GM19238 (cell line): ENCODE results near the gene TNRC6C.
"Not testable (repeated sequence)": the region's sequence is repeated elsewhere in the genome, so short reads cannot be mapped to it uniquely, and the experiment has no call there.

Experiments
- DNase-seq: peaks from one replicate; pipeline ENCODE4 v3.0.0; 2011; ENCODE audit warnings: low spot score; ENCODE audit not compliant: insufficient read length

Gene TNRC6C

DNA sequence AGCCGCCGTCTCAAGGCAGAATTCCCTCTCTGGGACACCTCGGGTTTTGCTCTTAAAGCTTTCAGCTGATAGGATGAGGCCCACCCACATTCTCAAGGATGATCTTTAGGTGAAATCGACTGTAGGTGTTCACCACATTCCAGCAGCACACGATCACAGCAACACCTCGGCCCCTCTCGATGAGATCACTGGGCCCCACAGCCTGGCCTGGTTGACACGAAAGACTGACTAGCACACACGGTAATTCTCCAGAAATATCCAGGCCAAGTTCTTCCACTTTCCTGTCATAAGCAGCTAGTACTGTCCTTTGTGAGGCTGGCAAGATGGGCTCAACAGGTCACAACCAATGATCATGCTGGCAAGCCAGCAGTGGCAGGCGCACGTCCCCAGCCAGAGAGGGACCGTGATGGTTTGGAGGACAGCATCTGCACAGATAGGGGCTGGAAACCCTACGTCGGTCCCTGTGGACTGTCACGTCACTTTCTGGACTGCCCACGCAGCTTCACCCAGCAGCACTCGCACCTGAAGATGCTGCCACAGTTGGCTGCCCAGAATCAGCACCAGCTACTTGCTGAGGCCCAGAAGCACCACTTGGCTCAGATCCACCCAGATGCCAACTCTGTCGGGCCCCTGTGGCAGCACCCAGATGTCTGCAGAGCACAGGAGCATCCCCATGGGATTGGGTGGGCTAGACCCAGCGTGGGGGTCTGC lies 152.7 kb downstream of the TNRC6C start:
- DNase-seq = no peak

DNA sequence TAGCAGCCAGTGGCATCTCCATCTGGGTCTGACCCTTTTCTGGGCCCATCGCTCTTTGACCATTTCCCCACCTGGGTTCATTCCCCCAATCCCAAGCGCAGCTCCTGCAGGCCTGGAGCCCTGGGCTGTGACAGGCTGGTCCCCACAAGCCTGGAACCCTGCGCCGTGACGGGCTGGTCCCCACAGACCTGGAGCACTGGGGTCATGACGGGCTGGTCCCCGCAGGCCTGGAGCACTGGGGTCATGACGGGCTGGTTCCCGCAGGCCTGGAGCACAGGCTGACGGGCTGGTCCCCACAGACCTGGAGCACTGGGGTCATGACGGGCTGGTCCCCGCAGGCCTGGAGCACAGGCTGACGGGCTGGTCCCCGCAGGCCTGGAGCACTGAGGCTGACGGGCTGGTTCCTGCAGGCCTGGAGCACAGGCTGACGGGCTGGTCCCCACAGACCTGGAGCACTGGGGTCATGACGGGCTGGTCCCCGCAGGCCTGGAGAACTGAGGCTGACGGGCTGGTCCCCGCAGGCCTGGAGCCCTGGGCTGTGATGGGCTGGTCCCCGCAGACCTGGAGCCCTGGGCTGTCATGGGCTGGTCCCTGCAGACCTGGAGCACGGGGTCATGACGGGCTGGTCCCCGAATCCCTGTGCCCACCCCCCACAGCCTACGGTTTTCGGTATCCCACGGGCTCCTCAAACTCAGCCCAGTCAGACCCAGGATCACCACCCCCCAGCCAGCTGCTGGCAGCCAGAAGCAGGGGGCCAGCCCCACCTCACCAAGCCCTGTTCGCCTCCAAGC lies 153.4 kb downstream of the TNRC6C start:
- no peak for DNase-seq

- peak; percentile 92 for DNase-seq
Observed at GRCh38 chr17:78112518-78113471, 154.3 kb downstream of the TNRC6C start.

GRCh38 chr17:78113804-78114785 lies 155.6 kb downstream of the TNRC6C start:
- no peak for DNase-seq

DNA sequence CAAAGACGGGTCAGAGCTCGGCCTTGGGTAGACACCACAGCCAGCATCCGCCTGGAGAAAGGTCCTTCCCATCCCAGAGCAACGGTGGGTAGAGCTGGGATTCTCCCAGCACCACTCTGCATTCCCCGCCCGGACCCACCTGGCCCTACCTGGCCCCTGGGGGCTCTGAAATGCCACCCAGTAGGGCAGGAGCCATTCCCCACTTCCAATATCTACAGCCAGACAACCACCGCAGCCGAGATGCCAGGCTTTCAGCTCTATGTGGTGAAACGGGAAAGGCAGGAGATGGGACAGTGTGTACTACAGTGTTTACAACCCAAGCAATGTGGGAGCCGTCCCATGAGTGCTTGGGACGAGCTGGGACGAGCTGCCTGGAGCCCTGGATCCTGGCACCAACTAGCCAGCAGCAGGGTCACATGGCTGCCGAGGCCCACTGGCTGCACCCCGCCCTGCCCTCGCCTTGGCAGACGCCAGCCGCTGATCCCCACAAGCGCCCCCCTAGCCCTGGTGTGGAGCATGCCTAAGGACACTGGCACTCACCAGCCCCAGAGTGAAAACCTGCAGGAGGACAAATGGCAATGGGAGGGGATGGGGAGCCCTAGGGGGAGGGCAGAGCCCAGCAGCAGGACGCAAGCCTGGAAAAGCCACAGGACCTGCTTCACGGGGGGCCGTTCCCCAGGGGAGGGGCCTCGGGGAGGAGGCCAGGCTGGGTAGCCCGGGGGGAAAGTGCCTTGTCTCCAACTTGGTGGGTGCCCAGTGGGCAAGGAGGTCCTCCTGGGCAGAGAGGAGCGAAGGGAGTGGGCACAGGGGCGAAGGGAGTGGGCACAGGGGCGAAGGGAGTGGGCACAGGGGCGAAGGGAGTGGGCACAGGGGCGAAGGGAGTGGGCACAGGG lies 156.6 kb downstream of the TNRC6C start:
- no peak for DNase-seq

DNA sequence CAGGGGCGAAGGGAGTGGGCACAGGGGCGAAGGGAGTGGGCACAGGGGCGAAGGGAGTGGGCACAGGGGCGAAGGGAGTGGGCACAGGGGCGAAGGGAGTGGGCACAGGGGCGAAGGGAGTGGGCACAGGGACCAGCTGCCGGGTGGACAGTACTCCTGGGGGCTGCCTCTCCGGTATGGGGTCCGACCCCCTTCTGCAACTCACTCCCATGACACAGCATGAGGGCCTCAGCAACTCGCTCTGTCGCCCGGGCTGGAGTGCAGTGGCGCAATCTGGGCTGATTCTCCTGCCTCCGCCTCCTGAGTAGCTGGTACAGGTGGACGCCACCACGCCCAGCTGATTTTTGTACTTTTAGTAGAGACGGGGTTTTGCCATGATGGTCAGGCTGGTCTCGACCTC lies 157.3 kb downstream of the TNRC6C start:
- not testable (repeated sequence) for DNase-seq

DNA sequence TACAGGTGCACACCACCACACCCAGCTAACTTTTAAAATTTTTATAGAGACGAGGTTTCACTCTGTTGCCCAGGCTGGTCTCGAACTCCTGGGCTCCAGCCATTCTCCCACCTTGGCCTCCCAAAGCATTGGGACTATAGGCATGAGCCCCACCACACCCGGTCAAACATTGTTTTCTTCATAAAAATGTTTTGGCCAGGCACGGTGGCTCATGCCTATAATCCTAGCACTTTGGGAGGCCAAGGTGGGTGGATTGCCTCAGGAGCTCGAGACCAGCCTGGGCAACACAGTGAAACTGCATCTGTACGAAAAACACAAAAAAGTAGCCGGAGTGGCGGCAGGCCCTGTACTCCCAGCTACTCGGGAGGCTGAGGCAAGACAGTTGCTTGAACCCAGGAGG lies 157.9 kb downstream of the TNRC6C start:
- DNase-seq = no peak

DNA sequence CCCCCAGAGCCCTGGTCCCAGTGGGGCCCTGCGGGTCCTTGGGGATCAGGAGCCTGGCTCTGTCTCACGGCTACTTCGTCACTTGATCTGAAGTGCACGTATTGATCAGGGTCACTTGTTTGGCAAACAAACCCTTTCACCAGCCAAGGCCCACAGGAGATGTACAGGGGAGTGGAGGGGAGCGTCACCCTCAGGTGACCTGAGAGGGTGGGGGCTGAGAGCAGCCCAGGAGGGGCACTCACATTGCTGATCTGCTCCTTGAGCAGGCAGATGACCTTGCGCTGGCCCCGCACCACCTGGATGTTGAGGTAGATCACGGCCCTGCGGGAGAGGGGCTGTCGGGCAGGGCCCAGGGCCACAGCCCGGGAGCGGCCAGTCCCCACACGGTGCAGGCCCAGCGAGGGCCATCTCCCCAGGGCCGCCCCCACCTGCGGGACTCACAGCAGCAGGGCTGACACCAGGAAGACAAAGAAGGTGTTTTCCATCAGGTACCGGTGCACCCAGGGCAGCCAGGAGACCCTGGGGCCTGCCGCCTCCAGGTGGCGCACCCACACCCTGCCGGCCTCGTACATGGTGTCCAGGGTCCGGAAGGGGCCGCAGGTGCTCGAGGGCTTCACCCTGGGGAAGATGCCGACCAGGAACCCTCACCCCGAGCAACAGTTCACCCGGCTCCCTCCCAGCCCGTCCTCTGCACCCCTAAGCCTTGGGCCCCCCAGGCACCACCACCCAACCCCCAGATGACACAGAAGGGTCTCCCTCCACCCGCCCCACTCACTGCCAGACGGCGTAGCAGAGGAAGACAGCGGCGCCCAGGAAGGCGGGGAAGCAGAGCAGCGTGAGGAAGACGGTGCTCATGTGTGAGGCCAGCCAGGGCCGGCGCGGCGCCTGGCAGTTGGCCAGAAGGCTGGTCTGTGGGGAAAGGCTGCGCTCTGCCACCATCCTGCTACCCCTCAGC lies 158.8 kb downstream of the TNRC6C start:
- no peak for DNase-seq

GRCh38 chr17:78118801-78119241 lies 160.3 kb downstream of the TNRC6C start:
- DNase-seq = no peak

DNA sequence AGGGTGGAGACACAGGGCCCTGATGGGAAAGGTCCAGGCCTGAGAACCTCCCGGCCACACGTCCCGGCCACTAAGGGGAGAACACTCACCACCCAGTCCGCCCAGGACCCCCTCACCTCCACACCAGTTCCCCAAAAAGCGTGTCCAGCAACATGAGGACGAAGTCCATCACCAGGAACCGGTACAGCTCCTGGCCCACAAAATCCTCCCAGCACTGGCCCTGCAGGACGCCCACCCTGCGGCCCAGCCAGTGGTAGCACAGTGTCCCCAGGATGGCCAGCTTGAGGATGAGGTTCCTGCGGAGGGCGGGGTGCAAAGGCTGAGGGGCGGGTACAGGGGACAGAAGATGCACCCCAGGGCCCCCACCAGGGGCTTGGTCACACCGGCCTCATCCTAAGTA lies 162.0 kb downstream of the TNRC6C start:
- no peak for DNase-seq

- DNase-seq = no peak
Observed at GRCh38 chr17:78120971-78121800, 162.7 kb downstream of the TNRC6C start.

- no peak for DNase-seq
Observed at GRCh38 chr17:78121801-78122215, 163.3 kb downstream of the TNRC6C start.

GRCh38 chr17:78122216-78122930 lies 163.9 kb downstream of the TNRC6C start:
- DNase-seq = no peak

DNA sequence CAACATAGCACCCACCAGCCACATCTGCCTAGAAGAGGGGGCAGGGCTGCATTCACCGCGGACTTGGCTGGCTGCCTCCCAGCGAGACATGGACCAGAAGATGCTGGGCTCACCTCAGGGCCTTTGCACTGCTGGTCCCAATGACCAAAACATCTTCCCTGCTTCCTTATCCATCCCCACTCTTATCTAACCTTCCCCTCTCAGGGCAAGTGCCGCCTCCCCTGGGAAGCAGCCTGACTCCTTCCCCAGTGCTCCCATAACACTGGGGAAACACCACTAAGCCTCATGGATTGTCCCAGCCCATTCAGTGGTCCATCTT lies 164.4 kb downstream of the TNRC6C start:
- DNase-seq = no peak

DNA sequence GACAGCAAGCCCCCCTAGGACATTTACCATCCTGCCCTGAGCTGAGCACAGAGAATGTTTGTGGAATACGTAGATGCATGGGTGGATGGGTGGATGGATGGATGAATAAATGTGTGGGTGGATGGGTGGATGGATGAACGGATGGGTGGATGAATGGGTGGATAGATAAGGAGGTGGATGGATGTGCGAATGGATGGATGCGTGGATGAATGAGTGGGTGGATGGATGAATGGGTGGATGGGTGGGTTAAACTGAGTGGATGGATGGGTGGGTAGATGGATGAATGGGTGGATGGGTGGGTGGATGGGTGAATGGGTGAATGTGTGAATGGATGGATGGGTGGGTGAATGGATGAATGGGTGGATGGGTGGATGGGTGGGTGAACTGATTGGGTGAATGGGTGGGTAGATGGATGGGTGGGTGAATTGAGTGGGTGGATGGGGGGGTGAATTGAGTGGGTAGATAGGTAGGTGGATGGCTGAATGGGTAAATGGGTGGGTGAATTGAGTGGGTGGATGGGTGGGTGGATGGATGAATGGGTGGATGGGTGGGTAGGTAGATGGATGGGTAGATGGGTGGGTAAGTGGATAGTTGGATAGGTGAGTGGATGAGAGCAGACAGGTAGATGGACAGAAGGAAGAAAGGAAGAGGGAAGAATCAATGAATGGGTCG lies 164.9 kb downstream of the TNRC6C start:
- no peak for DNase-seq

GRCh38 chr17:78124081-78124835 lies 165.8 kb downstream of the TNRC6C start:
- peak; percentile 74 for DNase-seq
